Activated T-cell treated with anti-CD3 and anti-CD28 coated beads, Interleukin-2, amount 50 U/mL, for 48 hours (primary cell): Measurements from ENCODE around the gene SH3PXD2A.

Experiments used
- DNase-seq, 2 experiments: peaks; one replicate each; pipeline ENCODE4 v3.0.0-alpha.2; 2020

The SH3PXD2A gene

DNA sequence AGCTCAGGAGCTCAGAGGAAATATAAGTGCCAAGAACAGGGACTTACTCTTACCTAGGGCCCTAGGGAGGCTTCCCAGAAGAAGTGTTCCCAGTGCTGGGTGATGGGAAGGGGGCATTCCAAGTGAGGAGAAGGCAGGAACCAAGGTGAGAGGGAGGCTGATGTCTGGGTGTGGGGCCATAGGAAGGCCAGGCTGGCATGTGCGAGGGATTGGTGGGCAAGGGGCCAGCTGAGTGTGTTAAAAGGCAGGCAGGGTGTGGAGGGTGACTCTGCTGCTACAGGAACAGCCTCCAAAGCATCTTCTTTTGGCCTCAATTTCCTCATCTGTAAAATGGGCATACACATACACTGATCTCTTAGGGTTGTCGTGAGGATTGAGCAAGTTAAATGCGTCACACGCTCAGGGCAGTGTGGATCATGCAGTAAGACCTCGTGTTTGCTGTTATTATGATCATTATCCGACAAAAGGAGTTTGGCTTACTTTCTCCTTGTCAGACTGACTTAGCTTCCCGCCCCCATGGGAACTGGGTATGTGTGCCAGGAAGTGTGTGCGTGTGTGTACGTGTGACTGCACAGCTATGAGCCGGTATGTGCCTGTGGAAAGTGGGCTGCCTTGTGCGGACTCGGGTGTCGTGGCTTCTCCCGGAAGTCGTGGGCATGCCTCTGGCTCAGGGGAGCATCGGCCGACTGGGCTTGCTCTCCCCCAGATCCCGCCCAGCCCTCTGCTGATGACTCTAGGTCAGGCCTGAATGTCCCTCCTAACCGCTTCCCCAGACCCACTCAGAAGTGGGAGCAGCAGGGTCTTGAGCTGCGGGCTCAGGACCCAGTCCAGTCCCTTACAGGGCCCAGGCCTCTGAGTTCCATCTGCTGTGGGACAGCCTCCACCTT is 302.3 kb downstream of the SH3PXD2A start:
- no peak for DNase-seq

DNA sequence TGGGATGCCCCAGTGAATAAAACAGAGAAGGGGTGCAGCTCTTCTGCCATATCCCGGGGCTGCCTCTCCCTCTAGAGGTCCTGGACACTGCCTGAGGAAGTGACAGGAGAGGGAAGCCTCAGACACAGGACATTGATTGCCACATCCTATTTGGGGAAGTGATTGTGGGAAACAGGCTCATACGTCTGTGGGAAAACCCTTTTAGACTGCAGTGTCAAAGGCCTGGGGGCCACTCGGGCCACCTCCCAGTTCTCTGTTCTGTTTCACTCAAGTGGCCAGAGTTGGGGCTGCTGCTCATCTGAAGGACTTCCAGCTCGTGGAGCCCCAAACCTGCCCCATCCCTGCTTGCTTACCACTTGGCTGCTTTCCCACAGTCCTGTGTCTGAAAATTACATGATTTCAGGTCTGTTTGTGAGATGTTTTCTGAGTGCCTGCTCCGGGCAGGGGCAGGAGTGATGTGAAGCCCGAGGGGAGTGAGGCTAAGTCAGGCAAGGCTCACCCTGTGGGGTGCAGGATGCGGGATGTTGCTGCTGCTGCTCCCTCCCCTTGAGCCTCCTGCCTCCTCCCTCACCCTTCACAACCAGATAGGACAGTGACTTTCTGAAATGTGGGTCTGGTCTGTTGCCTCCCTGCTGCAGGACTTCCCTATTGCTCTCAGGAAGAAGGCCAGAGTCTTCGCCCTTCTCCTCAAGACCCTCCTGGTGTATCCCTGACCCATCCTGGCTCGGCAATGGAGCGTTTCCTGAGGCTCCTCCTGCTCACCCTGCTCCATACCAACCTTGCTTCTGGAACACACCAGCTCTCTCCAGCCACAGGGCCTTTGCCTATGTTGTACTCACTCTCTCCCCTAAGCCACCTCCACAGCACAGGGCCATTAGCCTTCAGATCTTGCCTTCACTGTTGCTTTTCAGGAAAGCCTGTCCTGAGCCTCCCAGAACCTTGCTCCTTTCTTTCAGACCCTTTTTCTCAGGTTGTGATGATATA is 303.5 kb downstream of the SH3PXD2A start:
- DNase-seq = no peak

DNA sequence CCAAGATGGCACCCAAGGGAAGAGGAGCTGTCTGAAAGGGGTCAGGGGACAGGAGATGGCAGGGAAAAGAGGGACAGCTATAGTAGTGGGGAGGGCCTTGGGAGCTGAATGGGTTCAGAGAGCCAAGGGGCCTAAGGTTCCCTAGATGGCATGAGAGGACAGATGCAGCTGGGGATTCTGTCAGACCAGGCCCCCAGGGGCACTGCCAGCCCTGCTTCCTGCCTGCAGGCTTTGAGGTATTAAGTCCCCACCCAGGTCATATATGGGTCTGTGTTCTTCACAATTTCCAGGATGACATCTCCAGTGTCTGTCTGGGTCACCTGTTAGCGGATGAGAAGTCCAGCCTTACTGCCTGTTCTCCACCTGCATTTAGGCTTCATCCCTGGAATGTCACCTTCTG is 305.1 kb downstream of the SH3PXD2A start:
- DNase-seq = no peak

DNA sequence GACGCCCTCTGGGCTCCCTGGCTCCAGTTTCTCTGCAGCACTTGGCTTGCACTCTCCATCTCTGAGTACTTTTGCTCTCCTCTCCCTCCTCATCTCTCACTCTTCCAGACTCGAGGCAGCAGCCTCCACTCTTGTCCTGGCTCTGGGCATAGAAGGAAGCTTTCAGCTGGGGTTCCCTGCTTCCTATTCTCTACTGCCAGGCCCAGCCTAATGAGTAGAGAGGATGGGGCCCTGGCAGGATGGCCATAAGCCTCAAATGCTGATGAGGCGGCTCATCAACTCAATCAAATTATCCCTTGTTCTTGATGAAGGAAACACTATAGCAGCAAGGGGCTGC is 306.1 kb downstream of the SH3PXD2A start:
- no peak for DNase-seq

DNA sequence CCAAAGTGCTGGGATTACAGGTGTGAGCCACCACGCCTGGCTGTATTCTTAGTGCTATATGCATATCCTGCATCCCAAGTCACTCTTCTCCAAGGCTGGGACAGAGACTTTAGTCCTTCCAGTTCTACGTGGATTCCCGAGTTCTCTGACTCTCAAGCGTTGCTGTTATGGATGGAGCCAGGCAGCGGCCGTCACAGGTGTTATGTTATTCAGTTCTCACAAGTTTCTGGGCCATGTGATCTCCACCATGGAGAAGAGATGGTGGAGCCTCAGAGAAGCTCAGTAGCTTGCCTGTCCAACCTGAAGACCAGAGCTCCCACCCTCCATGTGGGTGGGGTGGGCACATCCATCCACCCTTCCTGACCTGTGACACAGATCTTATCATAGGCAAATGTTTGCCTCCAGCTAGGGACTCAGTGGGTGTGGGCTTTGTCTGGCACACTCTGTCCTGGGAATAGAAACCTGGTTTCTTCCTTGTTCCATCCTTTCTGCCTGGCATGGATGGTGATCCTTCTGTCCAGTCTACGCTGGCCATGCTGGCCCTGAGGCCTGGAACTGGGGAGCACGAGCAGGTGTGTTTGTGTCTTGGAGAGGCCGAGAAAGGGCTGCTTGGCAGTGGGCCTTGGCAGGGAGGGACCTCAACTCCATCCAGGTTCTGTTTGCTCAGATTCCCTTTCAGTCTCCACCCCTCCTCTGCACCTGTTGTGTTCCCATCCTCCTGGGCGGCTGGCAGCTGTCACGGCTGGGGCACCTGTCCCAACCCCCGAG is 306.6 kb downstream of the SH3PXD2A start:
- no peak for DNase-seq

DNA sequence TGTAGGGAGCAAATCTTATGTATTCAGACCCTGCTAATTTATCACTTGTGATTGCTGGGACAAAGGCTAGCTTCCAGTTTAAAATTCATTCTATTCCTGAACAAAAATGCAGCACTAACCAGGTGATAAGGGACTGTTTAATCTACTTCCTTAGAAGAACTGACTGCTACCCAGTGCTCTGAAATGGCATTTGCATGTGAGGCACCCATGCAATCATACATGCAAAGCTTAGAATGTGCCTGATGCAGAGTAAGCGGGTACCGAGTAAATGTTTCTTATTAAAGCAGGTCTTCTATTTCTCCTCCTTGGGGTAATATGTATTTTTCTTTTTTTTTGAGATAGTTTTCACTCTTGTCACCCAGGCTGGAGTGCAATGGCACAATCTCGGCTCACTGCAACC is 307.4 kb downstream of the SH3PXD2A start:
- DNase-seq = no peak

DNA sequence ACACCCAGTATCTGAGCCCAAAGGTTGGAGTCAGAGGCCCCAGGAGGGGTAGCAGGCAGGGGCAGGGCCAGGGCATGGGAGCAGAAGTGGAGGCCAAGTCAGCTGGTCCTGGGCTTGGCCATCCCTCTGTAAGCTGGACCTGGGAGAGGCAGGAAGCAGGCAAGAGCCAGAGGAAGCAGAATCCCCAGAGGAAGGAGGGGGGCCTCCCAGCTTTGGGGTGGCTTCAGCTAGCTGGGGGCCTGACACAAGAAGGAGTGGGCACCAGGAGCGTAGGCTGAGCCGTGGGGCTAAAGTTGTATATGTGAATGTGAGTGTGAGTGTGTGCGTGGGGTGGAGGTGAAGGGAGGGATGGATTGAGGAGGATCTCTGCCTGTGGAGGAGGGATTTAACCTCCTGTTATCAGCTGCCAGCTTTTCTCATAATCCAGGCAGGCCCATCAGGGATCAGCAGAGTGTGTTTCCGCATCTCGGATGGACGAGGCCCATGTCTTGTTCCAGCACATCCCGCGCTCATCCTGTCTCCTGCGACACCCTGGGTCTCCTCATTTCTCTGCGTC is 307.9 kb downstream of the SH3PXD2A start:
- no peak for DNase-seq

DNA sequence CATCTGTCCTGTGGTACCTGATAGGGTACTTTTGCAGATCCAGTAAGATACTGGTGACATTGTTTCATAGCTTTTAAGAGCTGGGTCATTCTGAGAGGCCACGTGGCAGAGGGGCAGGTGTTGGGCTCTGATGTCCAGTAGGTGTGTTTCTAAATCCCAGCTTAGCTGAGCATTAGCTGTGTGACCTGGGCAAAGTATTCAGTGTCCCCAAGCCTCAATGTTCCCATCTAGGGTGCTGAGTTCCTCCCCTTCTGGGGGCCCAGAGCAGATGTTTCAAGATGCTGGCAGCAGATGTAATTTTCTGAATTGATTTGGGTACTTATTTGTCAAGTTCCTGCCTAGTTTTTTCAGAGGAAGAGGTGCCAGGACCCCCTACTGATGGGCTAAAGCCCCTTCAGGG is 309.0 kb downstream of the SH3PXD2A start:
- DNase-seq = no peak

DNA sequence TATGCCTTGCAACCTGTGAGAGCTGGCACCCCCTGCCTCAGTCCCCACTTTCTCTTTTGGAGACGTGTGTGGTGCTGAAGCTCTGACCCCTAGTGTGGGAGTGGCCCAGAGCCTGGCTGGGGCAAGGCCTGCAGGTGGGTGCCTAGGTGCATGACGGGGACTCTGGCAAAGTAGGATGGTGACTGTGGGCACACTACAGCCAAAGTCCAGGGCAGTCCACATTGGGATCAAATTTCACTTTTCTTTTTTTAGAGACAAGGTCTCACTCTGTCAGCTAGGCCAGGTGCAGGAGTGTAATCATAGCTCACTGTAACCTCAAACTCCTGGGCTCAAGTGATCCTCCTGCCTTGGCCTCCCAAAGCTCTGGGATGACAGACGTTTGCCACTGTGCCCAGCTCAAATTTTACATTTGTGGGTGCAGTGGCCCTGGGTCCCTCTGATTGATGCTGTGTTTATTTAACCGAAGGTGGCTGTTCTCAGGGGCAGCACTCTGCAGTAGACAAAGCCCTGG is 309.6 kb downstream of the SH3PXD2A start:
- DNase-seq = no peak

DNA sequence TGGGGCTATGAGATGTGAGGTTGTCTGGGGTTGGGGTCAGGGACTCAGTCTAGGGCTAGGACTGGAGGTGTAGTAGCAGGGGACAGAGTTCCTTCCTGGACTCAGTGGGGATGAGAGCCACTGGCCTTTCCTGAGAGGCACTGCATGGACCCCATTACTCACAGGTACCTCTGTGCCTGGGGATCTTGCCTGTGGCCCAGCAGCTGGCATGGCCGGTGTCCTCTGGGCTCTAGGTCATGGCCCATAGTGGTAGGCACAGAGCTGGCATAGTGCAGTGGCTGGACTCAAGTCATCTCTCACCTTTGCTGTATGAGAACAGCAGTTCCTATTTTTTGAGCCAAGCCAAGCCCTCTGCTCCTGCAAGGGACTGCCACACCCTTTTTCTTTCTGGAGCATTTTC is 310.0 kb downstream of the SH3PXD2A start:
- DNase-seq = no peak

DNA sequence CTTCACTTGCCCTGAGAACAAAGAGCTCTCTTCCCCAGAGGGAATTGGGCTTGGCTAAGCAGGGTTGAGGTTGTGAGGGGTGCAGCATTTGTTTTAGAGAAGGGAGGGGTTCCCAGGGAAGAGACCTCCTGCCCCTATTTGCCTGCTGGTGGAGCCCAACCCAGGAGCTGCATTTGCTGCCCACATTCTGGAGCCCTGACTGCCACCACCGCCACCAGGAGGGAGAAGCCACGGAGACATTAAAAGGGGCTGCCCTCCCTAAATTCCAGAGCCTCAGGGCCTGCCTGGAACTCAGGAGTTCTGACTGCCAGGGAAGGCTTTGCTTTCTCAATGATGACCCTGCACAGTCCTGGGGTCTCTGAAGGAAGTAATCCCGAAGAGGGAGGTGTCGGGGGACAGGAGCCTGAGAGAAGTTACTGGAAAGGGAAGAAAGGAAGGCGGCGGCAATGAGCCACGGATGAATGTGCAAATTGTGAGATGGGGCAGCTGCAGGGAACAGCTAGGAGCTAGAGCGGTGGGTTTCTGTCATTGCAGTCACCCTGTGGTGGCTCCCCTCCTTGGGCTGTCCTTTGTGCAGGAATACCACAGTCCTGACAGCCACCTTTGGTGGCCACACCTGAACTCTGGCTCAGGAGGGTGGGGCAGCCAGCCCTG is 310.6 kb downstream of the SH3PXD2A start:
- no peak for DNase-seq
